Measurements from ENCODE around the gene EPHA6. TPM values are rescaled to one million over a fixed set of nuclear protein-coding genes. Genes with fewer than 3 reads are reported as not detected.

The EPHA6 gene
- polyA plus RNA-seq, 2 of the 4 experiments (the other 2 are of a cell fraction), result 0.08 TPM

- ChIA-PET POLR2A (no interaction called here), CTCF (no interaction called here)
- WGBS (ENCODE audit: missing lambda C conversion rate), result 13% methylated on average over 1 of the region's 1 CpG
- Histone ChIP-seq H3K9me3 (no peaks in the 10 kb centered on the region), H3K4me1 (no peaks in the 10 kb centered on the region), H3K4me3 (no peak overlapping the region), H3K27ac (no peak overlapping the region), H3K4me2 (no peak overlapping the region)
- no peak for DNase-seq (ENCODE audit: low read depth in 1 of 2, low spot score in 1 of 2)
- no peak for ATAC-seq
- no peak for FAIRE-seq
- TF ChIP-seq HOXB13 (CRISPR knock-in tag; IDR thresholded peaks at IDR 0.05; ENCODE audit: low read depth) (no peak), NFE2L2 (conservative IDR thresholded peaks at IDR 0.05; ENCODE audit: low read length) (no peak), FOXS1 (CRISPR knock-in tag; IDR thresholded peaks at IDR 0.05) (no peak), CHD4 (IDR thresholded peaks at IDR 0.05; ENCODE audit: borderline replicate concordance) (no peak)
These were observed 317.1 kb downstream of the EPHA6 start for GRCh38 chr3:97131476-97131875.

DNA sequence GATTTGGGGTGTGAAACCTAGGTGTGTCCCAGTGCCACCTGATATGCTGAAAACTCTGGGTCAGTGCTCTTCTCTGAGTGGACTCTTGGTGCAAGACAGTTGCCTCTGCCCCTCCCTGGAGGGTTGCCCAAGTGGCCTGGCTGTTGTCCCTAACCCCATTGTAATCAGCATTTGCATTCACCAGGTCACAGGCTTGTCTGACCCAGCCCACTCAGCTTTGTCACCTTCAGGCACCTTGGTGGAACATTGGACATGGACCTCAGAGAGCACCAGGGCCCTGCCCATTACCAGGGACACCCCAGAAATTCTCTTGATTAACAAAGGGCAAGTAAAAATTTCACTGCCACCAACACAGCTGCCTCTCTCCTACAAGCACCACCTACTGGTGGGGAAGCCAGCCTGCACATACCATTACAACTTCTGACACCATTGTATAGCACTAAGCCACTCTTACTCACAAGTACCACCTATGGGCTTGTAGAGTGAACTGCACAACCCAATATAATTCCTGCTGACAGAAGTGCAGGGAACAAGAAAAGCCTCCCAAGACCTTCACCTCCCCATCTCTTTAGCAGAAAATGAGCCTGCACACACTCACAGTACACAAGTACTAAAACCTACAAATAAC lies 324.6 kb downstream of the EPHA6 start:
- H3K4me1 ChIP-seq, result no peaks in the 10 kb centered on the region
- TF ChIP-seq NR3C1 (IDR thresholded peaks at IDR 0.05), result no peak
- TF ChIP-seq RAD21 (conservative IDR thresholded peaks at IDR 0.05 in 1 of 2, IDR thresholded peaks at IDR 0.05 in 1 of 2), result 0 out of 5 replicates have a peak, but pooled peaks of 1 of the 2 experiments have one; percentile 7
- POLR2A ChIA-PET, result no interaction called here
- peaks cover 5% of the 10 kb centered on the region; the same call in 1 of the 3 replicates for H3K9me3 ChIP-seq
- FAIRE-seq, result no peak
- CTCF ChIA-PET, result no interaction called here
- H3K27ac ChIP-seq, result no peak overlapping the region
- peak in 1 of 2 experiments; percentile 57; a peak in 2 of 6 replicates for ATAC-seq
- no peak overlapping the region for H3K4me3 ChIP-seq
- H3K4me2 ChIP-seq, result no peak overlapping the region
- DNase-seq (ENCODE audit: low read depth in 1 of 2, low spot score in 1 of 2), result peak in 1 of 2 experiments; percentile 46

DNA sequence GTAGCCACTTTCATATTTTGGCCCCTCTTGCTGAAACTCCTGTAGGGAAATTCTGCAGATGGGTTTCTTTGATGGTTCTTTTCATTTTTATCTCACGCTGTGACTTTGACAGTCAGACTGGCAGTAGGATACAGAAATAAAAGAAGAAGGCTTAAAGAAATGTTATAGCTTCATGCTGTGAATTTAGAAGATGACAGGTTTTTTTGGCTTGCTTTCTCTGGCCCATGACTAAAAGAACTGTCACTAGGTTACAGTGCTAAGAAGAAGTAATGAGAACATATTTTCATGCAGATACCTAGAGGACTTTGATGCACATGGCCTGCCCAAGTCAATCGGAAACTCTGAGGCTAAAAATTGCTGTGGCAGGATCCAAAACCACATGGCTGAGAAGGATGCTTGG lies 334.5 kb downstream of the EPHA6 start:
- no peak for TF ChIP-seq POLR2AphosphoS2 (conservative IDR thresholded peaks at IDR 0.05; ENCODE audit: low read length)
- TF ChIP-seq, protein P1, sequence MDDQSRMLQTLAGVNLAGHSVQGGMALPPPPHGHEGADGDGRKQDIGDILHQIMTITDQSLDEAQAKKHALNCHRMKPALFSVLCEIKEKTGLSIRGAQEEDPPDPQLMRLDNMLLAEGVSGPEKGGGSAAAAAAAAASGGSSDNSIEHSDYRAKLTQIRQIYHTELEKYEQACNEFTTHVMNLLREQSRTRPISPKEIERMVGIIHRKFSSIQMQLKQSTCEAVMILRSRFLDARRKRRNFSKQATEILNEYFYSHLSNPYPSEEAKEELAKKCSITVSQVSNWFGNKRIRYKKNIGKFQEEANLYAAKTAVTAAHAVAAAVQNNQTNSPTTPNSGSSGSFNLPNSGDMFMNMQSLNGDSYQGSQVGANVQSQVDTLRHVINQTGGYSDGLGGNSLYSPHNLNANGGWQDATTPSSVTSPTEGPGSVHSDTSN (IDR thresholded peaks at IDR 0.05), result no peak
- no peak for TF ChIP-seq TP53 (CRISPR knock-in tag; IDR thresholded peaks at IDR 0.05)
- TF ChIP-seq RNF2 (IDR thresholded peaks at IDR 0.05; ENCODE audit: borderline replicate concordance, low read depth), result no peak
- no peak for TF ChIP-seq HDAC2 (IDR thresholded peaks at IDR 0.05)
- no peak overlapping the region for H3K4me2 ChIP-seq
- WGBS (ENCODE audit: missing lambda C conversion rate), result 30% methylated on average over 2 of the region's 2 CpGs
- ChIA-PET CTCF (no interaction called here), POLR2A (no interaction called here)
- no peak overlapping the region for H3K27ac ChIP-seq
- FAIRE-seq (no peak), DNase-seq (ENCODE audit: low read depth in 1 of 2, low spot score in 1 of 2) (no peak), ATAC-seq (no peak)
- no peak overlapping the region for H3K4me3 ChIP-seq
- no peaks in the 10 kb centered on the region for H3K9me3 ChIP-seq
- H3K4me1 ChIP-seq, result no peaks in the 10 kb centered on the region

DNA sequence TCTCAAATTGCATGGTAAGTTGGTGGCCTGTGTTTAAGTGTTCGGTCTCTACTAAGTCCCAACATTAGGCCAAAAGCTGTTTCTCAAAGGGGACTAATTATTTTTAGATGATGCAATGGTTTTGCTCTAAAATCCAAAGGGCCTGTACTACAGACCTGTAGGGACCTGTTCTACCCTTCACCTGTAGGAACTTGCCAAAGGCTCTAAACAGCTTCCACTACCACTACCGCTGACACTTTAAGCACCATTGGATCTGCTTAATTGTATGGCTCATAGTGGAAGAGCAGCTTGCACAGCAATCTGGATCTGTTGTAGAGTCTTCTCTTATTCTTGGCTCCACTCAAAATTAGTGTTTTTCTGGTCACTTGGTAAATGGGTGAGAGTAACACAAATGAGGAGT lies 346.8 kb downstream of the EPHA6 start:
- TF ChIP-seq JUNB (IDR thresholded peaks at IDR 0.05), result no peak
- TF ChIP-seq NFE2L2 (conservative IDR thresholded peaks at IDR 0.05; ENCODE audit: low read length), result no peak
- TF ChIP-seq, protein P2, sequence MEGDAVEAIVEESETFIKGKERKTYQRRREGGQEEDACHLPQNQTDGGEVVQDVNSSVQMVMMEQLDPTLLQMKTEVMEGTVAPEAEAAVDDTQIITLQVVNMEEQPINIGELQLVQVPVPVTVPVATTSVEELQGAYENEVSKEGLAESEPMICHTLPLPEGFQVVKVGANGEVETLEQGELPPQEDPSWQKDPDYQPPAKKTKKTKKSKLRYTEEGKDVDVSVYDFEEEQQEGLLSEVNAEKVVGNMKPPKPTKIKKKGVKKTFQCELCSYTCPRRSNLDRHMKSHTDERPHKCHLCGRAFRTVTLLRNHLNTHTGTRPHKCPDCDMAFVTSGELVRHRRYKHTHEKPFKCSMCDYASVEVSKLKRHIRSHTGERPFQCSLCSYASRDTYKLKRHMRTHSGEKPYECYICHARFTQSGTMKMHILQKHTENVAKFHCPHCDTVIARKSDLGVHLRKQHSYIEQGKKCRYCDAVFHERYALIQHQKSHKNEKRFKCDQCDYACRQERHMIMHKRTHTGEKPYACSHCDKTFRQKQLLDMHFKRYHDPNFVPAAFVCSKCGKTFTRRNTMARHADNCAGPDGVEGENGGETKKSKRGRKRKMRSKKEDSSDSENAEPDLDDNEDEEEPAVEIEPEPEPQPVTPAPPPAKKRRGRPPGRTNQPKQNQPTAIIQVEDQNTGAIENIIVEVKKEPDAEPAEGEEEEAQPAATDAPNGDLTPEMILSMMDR (IDR thresholded peaks at IDR 0.05), result no peak
- no peak for TF ChIP-seq HEYL (CRISPR knock-in tag; IDR thresholded peaks at IDR 0.05)
- no peak for TF ChIP-seq ZNF302 (CRISPR knock-in tag; IDR thresholded peaks at IDR 0.05)
- no peak for TF ChIP-seq BCL3 (IDR thresholded peaks at IDR 0.05)
- TF ChIP-seq SREBF2 (IDR thresholded peaks at IDR 0.05), result no peak
- TF ChIP-seq TFCP2L1 (CRISPR knock-in tag; IDR thresholded peaks at IDR 0.05), result no peak
- TF ChIP-seq RARB (CRISPR knock-in tag; IDR thresholded peaks at IDR 0.05), result no peak
- no peak for TF ChIP-seq CHD4 (IDR thresholded peaks at IDR 0.05; ENCODE audit: borderline replicate concordance)
- no peak for TF ChIP-seq FOSL2 (IDR thresholded peaks at IDR 0.05)
- TF ChIP-seq FOSL2 (CRISPR knock-in tag; IDR thresholded peaks at IDR 0.05), result no peak
- DNase-seq (ENCODE audit: low read depth in 1 of 2, low spot score in 1 of 2) (no peak), FAIRE-seq (no peak), ATAC-seq (no peak)
- 14% methylated on average over 2 of the region's 2 CpGs for WGBS (ENCODE audit: missing lambda C conversion rate)
- Histone ChIP-seq H3K4me1 (no peaks in the 10 kb centered on the region), H3K9me3 (no peaks in the 10 kb centered on the region), H3K27ac (no peak overlapping the region), H3K4me2 (no peak overlapping the region), H3K4me3 (no peak overlapping the region)
- ChIA-PET CTCF (no interaction called here), POLR2A (no interaction called here)

Data from A549 (cell line).